ENCODE data around the gene SLC6A19. TPM values are rescaled to one million over a fixed set of nuclear protein-coding genes. Genes with fewer than 3 reads are reported as not detected.

Gene SLC6A19
- total and polyA plus RNA-seq, 9 of the 15 experiments (the other 6 are each of a cell fraction or from before 2014, with no cell fraction given) = 0.03 to 1.6 (median 0.59) TPM

GRCh38 chr5:1182633-1183423 is 18.6 kb upstream of the SLC6A19 start:
- ChIA-PET POLR2A (interaction anchor here (0.6 to 0.9 kb wide), 4 partner anchors 11 to 320 kb away, joined by 3 to 4 read pairs (median 3); no protein-coding TSS in a partner anchor), CTCF (ENCODE audit: low intra/inter-chr PET ratio) (no interaction called here)
- intact Hi-C loops (cut with micrococcal nuclease) (no loop called here), in situ Hi-C loops (cut with MboI) (no loop called here)
- H3K27ac ChIP-seq (ENCODE audit: extremely low read depth, low read depth, low read length) = peak overlapping the region; percentile 11; the same call in 1 of the 3 replicates
- H3K36me3 ChIP-seq (ENCODE audit: control insufficient read depth, insufficient read depth, low read length) = no peaks in the 10 kb centered on the region
- 20% methylated on average over 31 of the region's 31 CpGs for WGBS (ENCODE audit: insufficient coverage, low coverage, missing lambda C conversion rate)
- H3K4me3 ChIP-seq = no peak overlapping the region
- H3K27me3 ChIP-seq (ENCODE audit: control insufficient read depth in 2 of 2, insufficient read depth in 2 of 2, low read length in 2 of 2) = no peaks in the 10 kb centered on the region
- H3K79me2 ChIP-seq (ENCODE audit: control insufficient read depth, insufficient read depth, low read length) = no peaks in the 10 kb centered on the region
- BruUV-seq (replicated peaks) = no TSS peak
- DNase-seq (ENCODE audit: extremely low read depth in 1 of 4, low spot score in 3 of 4) (peak; percentile 29 to 64 (median 32)), FAIRE-seq (peak; percentile 46), ATAC-seq (peak; percentile 14)
- peaks cover 51 to 96% of the 10 kb centered on the region in 2 experiments for H3K4me1 ChIP-seq (replicated peaks in 1 of 2; ENCODE audit: control insufficient read depth in 2 of 2, insufficient read depth in 2 of 2, low read length in 2 of 2)
- no peaks in the 10 kb centered on the region for H3K9me1 ChIP-seq (ENCODE audit: control insufficient read depth, insufficient read depth, low read length)
- H2AFZ ChIP-seq (ENCODE audit: low read depth, low read length) = peak overlapping the region; percentile 64
- no peaks in the 10 kb centered on the region for H3K9me3 ChIP-seq (replicated peaks; ENCODE audit: control insufficient read depth, insufficient read depth, low read depth, low read length)
- peak overlapping the region; percentile 8 to 39; a peak in 3 of 4 replicates for H3K9ac ChIP-seq (ENCODE audit: insufficient read depth in 1 of 2, low read depth in 2 of 2, low read length in 2 of 2)
- H4K20me1 ChIP-seq (replicated peaks; ENCODE audit: control insufficient read depth, insufficient read depth, low read length) = no peaks in the 10 kb centered on the region
- H3K4me2 ChIP-seq (ENCODE audit: insufficient read depth, low read length) = peak overlapping the region; percentile 60; the same call in 1 of the 2 replicates
- TF ChIP-seq RCOR1 (IDR thresholded peaks at IDR 0.05; ENCODE audit: borderline replicate concordance in 1 of 2, low read depth in 2 of 2, low read length in 2 of 2) (0 out of 4 replicates have a peak, but pooled peaks of 1 of the 2 experiments have one; percentile 30), VEZF1 (CRISPR knock-in tag; IDR thresholded peaks at IDR 0.05) (peak; percentile 37; the same call in 1 of the 2 replicates), TCF7 (IDR thresholded peaks at IDR 0.05; ENCODE audit: borderline replicate concordance) (0 out of 2 replicates have a peak, but pooled peaks have one; percentile 20), THAP12 (CRISPR knock-in tag; IDR thresholded peaks at IDR 0.05) (0 out of 2 replicates have a peak, but pooled peaks have one; percentile 14), ELF4 (CRISPR knock-in tag; IDR thresholded peaks at IDR 0.05) (no peak), TCF3 (CRISPR knock-in tag; IDR thresholded peaks at IDR 0.05) (peak; percentile 74), SRSF7 (optimal IDR thresholded peaks at IDR 0.05; ENCODE audit: low read depth, low read length) (no peak), ZNF583 (CRISPR knock-in tag; IDR thresholded peaks at IDR 0.05) (0 out of 2 replicates have a peak, but pooled peaks have one; percentile 42), ZNF165 (CRISPR knock-in tag; IDR thresholded peaks at IDR 0.05; ENCODE audit: borderline replicate concordance) (0 out of 2 replicates have a peak, but pooled peaks have one; percentile 13), NEUROD1 (IDR thresholded peaks at IDR 0.05; ENCODE audit: borderline replicate concordance, low read depth, low read length, partially characterized antibody) (no peak), SIN3A (IDR thresholded peaks at IDR 0.05; ENCODE audit: borderline replicate concordance in 2 of 2, control insufficient read depth in 1 of 2, low read depth in 2 of 2, low read length in 2 of 2) (no peak), BHLHE40 (IDR thresholded peaks at IDR 0.05; ENCODE audit: low read length) (0 out of 2 replicates have a peak, but pooled peaks have one; percentile 4), TAL1 (IDR thresholded peaks at IDR 0.05) (peak; percentile 55; the same call in 1 of the 2 replicates), JUND (IDR thresholded peaks at IDR 0.05; ENCODE audit: borderline replicate concordance, low read depth, low read length) (no peak), JUND (tag; IDR thresholded peaks at IDR 0.05; ENCODE audit: borderline replicate concordance, low read depth, low read length) (peak; percentile 25; the same call in 1 of the 3 replicates), CXXC5 (CRISPR knock-in tag; IDR thresholded peaks at IDR 0.05) (peak; percentile 29; the same call in 1 of the 2 replicates), CBFA2T2 (conservative IDR thresholded peaks at IDR 0.05) (peak; percentile 42), FOXA3 (CRISPR knock-in tag; conservative IDR thresholded peaks at IDR 0.05 in 1 of 2, IDR thresholded peaks at IDR 0.05 in 1 of 2) (no peak)

Measured in K562 (cell line).